Glutamatergic neuron (in vitro differentiated cells): Measurements from ENCODE around the gene CASQ2. TPM values are rescaled to one million over a fixed set of nuclear protein-coding genes. Genes with fewer than 3 reads are reported as not detected.

Experiments
- DNase-seq: peaks from one replicate; pipeline ENCODE4 v3.0.0; 2022
- H3K27ac Mint-ChIP-seq: one replicate; pipeline ENCODE4 v1.8.0; 2020; ENCODE audit warnings: mild to moderate bottlenecking, mixed read lengths, inconsistent platforms; ENCODE audit not compliant: unreplicated experiment
- H3K27me3 Mint-ChIP-seq: one replicate; pipeline ENCODE4 v1.8.0; 2020; ENCODE audit warnings: mild to moderate bottlenecking, moderate library complexity, mixed read lengths, inconsistent platforms; ENCODE audit not compliant: unreplicated experiment
- H3K36me3 Mint-ChIP-seq: one replicate; pipeline ENCODE4 v1.8.0; 2020; ENCODE audit warnings: mild to moderate bottlenecking, mixed read lengths, inconsistent platforms; ENCODE audit not compliant: unreplicated experiment
- H3K4me1 Mint-ChIP-seq: one replicate; pipeline ENCODE4 v1.8.0; 2020; ENCODE audit warnings: mild to moderate bottlenecking, low read depth, mixed read lengths, inconsistent platforms; ENCODE audit not compliant: unreplicated experiment
- H3K4me3 Mint-ChIP-seq: one replicate; pipeline ENCODE4 v1.8.0; 2020; ENCODE audit warnings: mild to moderate bottlenecking, mixed read lengths, inconsistent platforms; ENCODE audit not compliant: unreplicated experiment
- H3K9me3 Mint-ChIP-seq: one replicate; pipeline ENCODE4 v1.8.0; 2020; ENCODE audit warnings: mild to moderate bottlenecking, moderate library complexity, mixed read lengths, inconsistent platforms; ENCODE audit not compliant: unreplicated experiment
- CTCF ChIP-seq: fragments of 200-600 bp; sonication (generic); IDR thresholded peaks from one replicate; pipeline ENCODE4 v1.5.0; 2021; ENCODE audit not compliant: partially characterized antibody, unreplicated experiment
- total RNA-seq: library from RNA; stranded (reverse); fragmentation: NEBNext Ultra II Directional; extraction: Animal tissue kit (Norgen Biotek cat#: 25700); gene quantifications from one replicate; pipeline ENCODE4 v1.2.1, GENCODE V29; 2021; ENCODE audit not compliant: unreplicated experiment

CASQ2 gene
- total RNA-seq, 1 donor from 2014 or later, result not detected

- no peak overlapping the region for H3K4me3 Mint-ChIP-seq
- no peak for TF ChIP-seq CTCF
- H3K27ac Mint-ChIP-seq, result no peak overlapping the region
- no peak for DNase-seq
- H3K9me3 Mint-ChIP-seq, result peaks cover 1% of the 10 kb centered on the region
- H3K36me3 Mint-ChIP-seq, result no peaks in the 10 kb centered on the region
- H3K27me3 Mint-ChIP-seq, result peaks cover 2% of the 10 kb centered on the region
- no peaks in the 10 kb centered on the region for H3K4me1 Mint-ChIP-seq
These were observed 85.7 kb downstream of the CASQ2 start for GRCh38 chr1:115682792-115683191.

GRCh38 chr1:115680730-115681111 lies 87.8 kb downstream of the CASQ2 start:
- H3K36me3 Mint-ChIP-seq, result no peaks in the 10 kb centered on the region
- TF ChIP-seq CTCF, result no peak
- H3K27me3 Mint-ChIP-seq, result peaks cover 3% of the 10 kb centered on the region
- peaks cover 5% of the 10 kb centered on the region for H3K4me1 Mint-ChIP-seq
- H3K27ac Mint-ChIP-seq, result no peak overlapping the region
- no peak overlapping the region for H3K4me3 Mint-ChIP-seq
- H3K9me3 Mint-ChIP-seq, result peaks cover 1% of the 10 kb centered on the region
- DNase-seq, result no peak

- H3K36me3 Mint-ChIP-seq, result no peaks in the 10 kb centered on the region
- no peak for TF ChIP-seq CTCF
- H3K27me3 Mint-ChIP-seq, result peaks cover 3% of the 10 kb centered on the region
- DNase-seq, result no peak
- H3K4me3 Mint-ChIP-seq, result no peak overlapping the region
- no peak overlapping the region for H3K27ac Mint-ChIP-seq
- H3K4me1 Mint-ChIP-seq, result peaks cover 5% of the 10 kb centered on the region
- H3K9me3 Mint-ChIP-seq, result no peaks in the 10 kb centered on the region
These were observed 89.3 kb downstream of the CASQ2 start for GRCh38 chr1:115679141-115679611.

- Mint-ChIP-seq H3K36me3 (no peaks in the 10 kb centered on the region), H3K27ac (no peak overlapping the region), H3K9me3 (no peaks in the 10 kb centered on the region), H3K4me3 (no peak overlapping the region), H3K4me1 (peaks cover 5% of the 10 kb centered on the region), H3K27me3 (peaks cover 3% of the 10 kb centered on the region)
- DNase-seq, result no peak
- no peak for TF ChIP-seq CTCF
These were observed 90.4 kb downstream of the CASQ2 start for GRCh38 chr1:115678141-115678540.

- no peaks in the 10 kb centered on the region for H3K9me3 Mint-ChIP-seq
- H3K27me3 Mint-ChIP-seq, result peaks cover 3% of the 10 kb centered on the region
- no peak overlapping the region for H3K4me3 Mint-ChIP-seq
- H3K4me1 Mint-ChIP-seq, result peaks cover 5% of the 10 kb centered on the region
- H3K36me3 Mint-ChIP-seq, result no peaks in the 10 kb centered on the region
- DNase-seq, result no peak
- H3K27ac Mint-ChIP-seq, result no peak overlapping the region
- no peak for TF ChIP-seq CTCF
These were observed 90.9 kb downstream of the CASQ2 start for GRCh38 chr1:115677565-115677964.
